Ovary (tissue), 3 donors: ENCODE data around the gene EXOC6B.

Experiments used
- EP300 ChIP-seq: sonication (generic); formaldehyde crosslinking; IDR thresholded peaks from one replicate; pipeline ENCODE4 v1.6.1; 2017; ENCODE audit warnings: antibody characterized with exemption
- POLR2A ChIP-seq: fragments of 450-650 bp; IDR thresholded peaks from one replicate; pipeline ENCODE4 v1.6.1; 2017; ENCODE audit warnings: antibody characterized with exemption, mild to moderate bottlenecking, moderate library complexity
- TF ChIP-seq, protein P1 (sequence below), 3 donors: fragments of 450-650 bp in 2 of 3; fragments of 200-600 bp in 1 of 3; IDR thresholded peaks; one replicate each; pipeline versions ENCODE4 v1.5.1 to v1.8.0; 2016 to 2022; ENCODE audit warnings: antibody characterized with exemption in 3 of 3, mild to moderate bottlenecking in 1 of 3
- donor health status: DM: no; HTN: no; CAD: no.

DNA sequence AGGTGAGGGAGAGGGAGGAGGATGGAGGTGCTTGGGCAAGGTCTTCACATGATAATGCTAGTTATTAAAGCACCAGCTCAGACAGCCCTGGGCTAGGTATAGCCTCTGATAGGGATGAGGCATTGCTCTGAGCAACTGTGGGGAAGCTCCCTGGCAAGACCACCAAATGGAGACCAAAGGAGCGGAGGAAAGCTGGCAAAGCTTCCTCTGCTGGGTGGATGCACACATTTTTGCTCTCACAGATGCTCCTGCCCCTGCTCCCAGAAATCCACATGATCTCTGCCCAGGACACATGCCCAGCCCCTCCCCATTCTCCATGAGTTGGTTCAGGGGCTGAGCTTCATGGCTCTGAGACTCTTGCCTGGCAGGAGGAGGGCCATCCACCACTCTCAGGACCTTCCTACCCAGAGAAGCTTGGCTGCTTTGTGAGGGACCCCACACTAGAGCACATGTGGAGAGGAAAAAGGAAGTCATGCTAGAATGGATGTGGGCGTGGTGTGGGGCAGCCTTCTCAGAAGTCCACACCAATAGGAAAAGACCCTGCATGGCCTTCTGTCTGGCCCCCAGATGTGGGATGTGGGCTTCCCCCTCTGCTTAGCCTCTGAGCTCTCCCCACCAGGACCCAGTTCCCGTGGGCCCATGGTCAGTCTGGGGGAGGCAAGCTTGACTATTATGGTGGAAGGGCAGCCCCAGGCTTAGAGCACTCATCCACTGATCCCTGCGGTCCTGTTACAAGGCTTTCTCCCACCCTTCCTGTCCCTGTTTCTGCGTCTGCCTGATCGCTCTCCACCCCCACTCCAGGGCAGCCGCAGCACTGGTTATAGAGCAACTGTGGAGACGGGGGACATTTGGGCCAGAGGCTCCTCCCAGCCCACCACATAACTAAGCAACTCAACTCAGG, 667.7 kb downstream of the EXOC6B start:
- TF ChIP-seq EP300 (no peak), POLR2A (no peak)
- TF ChIP-seq, protein P1, sequence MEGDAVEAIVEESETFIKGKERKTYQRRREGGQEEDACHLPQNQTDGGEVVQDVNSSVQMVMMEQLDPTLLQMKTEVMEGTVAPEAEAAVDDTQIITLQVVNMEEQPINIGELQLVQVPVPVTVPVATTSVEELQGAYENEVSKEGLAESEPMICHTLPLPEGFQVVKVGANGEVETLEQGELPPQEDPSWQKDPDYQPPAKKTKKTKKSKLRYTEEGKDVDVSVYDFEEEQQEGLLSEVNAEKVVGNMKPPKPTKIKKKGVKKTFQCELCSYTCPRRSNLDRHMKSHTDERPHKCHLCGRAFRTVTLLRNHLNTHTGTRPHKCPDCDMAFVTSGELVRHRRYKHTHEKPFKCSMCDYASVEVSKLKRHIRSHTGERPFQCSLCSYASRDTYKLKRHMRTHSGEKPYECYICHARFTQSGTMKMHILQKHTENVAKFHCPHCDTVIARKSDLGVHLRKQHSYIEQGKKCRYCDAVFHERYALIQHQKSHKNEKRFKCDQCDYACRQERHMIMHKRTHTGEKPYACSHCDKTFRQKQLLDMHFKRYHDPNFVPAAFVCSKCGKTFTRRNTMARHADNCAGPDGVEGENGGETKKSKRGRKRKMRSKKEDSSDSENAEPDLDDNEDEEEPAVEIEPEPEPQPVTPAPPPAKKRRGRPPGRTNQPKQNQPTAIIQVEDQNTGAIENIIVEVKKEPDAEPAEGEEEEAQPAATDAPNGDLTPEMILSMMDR (IDR thresholded peaks at IDR 0.05), result no peak
